DOHH2 (cell line): ENCODE measurements around the gene HAGHL.

Experiments used
- H3F3A ChIP-seq: fragments of 200-600 bp; sonication (generic), shearing (Covaris generic); 2 replicates; pipeline ENCODE4 v1.6.0; 2016; ENCODE audit warnings: antibody characterized with exemption, mild to moderate bottlenecking; ENCODE audit not compliant: control insufficient read depth, insufficient read depth
- H3K27ac ChIP-seq: fragments of 200-600 bp; sonication (generic); 2 replicates; pipeline ENCODE4 v1.5.1; 2014; ENCODE audit warnings: low read depth, mild to moderate bottlenecking, low read length, moderate library complexity
- H3K27me3 ChIP-seq: fragments of 200-600 bp; sonication (generic); 2 replicates; pipeline ENCODE4 v1.6.1; 2014; ENCODE audit warnings: mild to moderate bottlenecking, low read length, mixed read lengths; ENCODE audit not compliant: control insufficient read depth
- H3K36me3 ChIP-seq: fragments of 200-600 bp; sonication (generic); 2 replicates; pipeline ENCODE4 v1.6.1; 2014; ENCODE audit warnings: mild to moderate bottlenecking, low read length, moderate library complexity, mixed read lengths; ENCODE audit not compliant: control insufficient read depth
- H3K4me1 ChIP-seq: fragments of 200-600 bp; sonication (generic); 2 replicates; pipeline ENCODE4 v1.6.1; 2014; ENCODE audit warnings: mild to moderate bottlenecking, low read length, mixed read lengths; ENCODE audit not compliant: control insufficient read depth
- H3K4me2 ChIP-seq: fragments of 200-600 bp; sonication (generic); 2 replicates; pipeline ENCODE4 v1.6.0; 2014; ENCODE audit warnings: mild to moderate bottlenecking, low read length, moderate library complexity
- H3K4me3 ChIP-seq: fragments of 200-600 bp; sonication (generic); 2 replicates; pipeline ENCODE4 v1.5.1; 2014; ENCODE audit warnings: mild to moderate bottlenecking, low read length, mixed read lengths
- H3K79me2 ChIP-seq: fragments of 200-600 bp; sonication (generic); 2 replicates; pipeline ENCODE4 v1.6.1; 2014; ENCODE audit warnings: mild to moderate bottlenecking, low read length, mixed read lengths; ENCODE audit not compliant: control insufficient read depth
- H3K9me2 ChIP-seq: fragments of 200-600 bp; sonication (generic); replicated peaks from 2 replicates; pipeline ENCODE4 v1.6.1; 2014; ENCODE audit warnings: mild to moderate bottlenecking, low read length, mixed read lengths; ENCODE audit not compliant: control insufficient read depth
- H3K9me3 ChIP-seq: fragments of 200-600 bp; sonication (generic); 2 replicates; pipeline ENCODE4 v1.6.1; 2014; ENCODE audit warnings: antibody characterized with exemption, low read length, mixed read lengths; ENCODE audit not compliant: control insufficient read depth, insufficient read depth
- H4K20me1 ChIP-seq: fragments of 200-600 bp; sonication (generic); 2 replicates; pipeline ENCODE4 v1.6.0; 2014; ENCODE audit warnings: low read depth, mild to moderate bottlenecking, antibody characterized with exemption, low read length, moderate library complexity; ENCODE audit not compliant: control insufficient read depth, insufficient read depth
- CTCF ChIP-seq: fragments of 200-600 bp; sonication (generic); IDR thresholded peaks from one replicate; pipeline ENCODE4 v1.5.1; 2014; ENCODE audit warnings: antibody characterized with exemption, mild to moderate bottlenecking, low read depth, low read length; ENCODE audit not compliant: poor library complexity, severe bottlenecking
- EZH2phosphoT487 ChIP-seq: fragments of 200-600 bp; sonication (generic); IDR thresholded peaks from 2 replicates; pipeline ENCODE4 v1.6.1; 2017; ENCODE audit warnings: borderline replicate concordance, mild to moderate bottlenecking, antibody characterized with exemption, low read length, moderate library complexity, mixed read lengths

HAGHL gene

GRCh38 chr16:770411-770810, 43.5 kb downstream of the HAGHL start:
- H3K27me3 ChIP-seq, result no peaks in the 10 kb centered on the region
- no peaks in the 10 kb centered on the region for H3K4me1 ChIP-seq
- no peaks in the 10 kb centered on the region for H3K36me3 ChIP-seq
- no peak overlapping the region for H3K27ac ChIP-seq
- no peaks in the 10 kb centered on the region for H3K9me2 ChIP-seq
- H3K79me2 ChIP-seq, result no peaks in the 10 kb centered on the region
- no peak overlapping the region for H3K4me3 ChIP-seq
- no peaks in the 10 kb centered on the region for H3F3A ChIP-seq
- no peaks in the 10 kb centered on the region for H3K9me3 ChIP-seq
- H3K4me2 ChIP-seq, result no peak overlapping the region
- no peak for TF ChIP-seq EZH2phosphoT487
- TF ChIP-seq CTCF, result no peak
- H4K20me1 ChIP-seq, result no peaks in the 10 kb centered on the region

- no peaks in the 10 kb centered on the region for H3K9me2 ChIP-seq
- no peaks in the 10 kb centered on the region for H3K36me3 ChIP-seq
- no peaks in the 10 kb centered on the region for H4K20me1 ChIP-seq
- no peak overlapping the region for H3K4me3 ChIP-seq
- no peaks in the 10 kb centered on the region for H3K9me3 ChIP-seq
- H3K4me2 ChIP-seq, result no peak overlapping the region
- no peaks in the 10 kb centered on the region for H3K4me1 ChIP-seq
- no peaks in the 10 kb centered on the region for H3K79me2 ChIP-seq
- TF ChIP-seq CTCF (no peak), EZH2phosphoT487 (no peak)
- no peak overlapping the region for H3K27ac ChIP-seq
- peaks cover 5% of the 10 kb centered on the region for H3K27me3 ChIP-seq
- H3F3A ChIP-seq, result no peaks in the 10 kb centered on the region
These were observed 46.1 kb downstream of the HAGHL start for GRCh38 chr16:772959-773358.

GRCh38 chr16:774086-775001, 47.4 kb downstream of the HAGHL start:
- H3K79me2 ChIP-seq, result no peaks in the 10 kb centered on the region
- TF ChIP-seq CTCF (no peak), EZH2phosphoT487 (no peak)
- H3K27ac ChIP-seq, result no peak overlapping the region
- no peaks in the 10 kb centered on the region for H3K9me2 ChIP-seq
- H3K27me3 ChIP-seq, result peaks cover 11% of the 10 kb centered on the region
- 0 out of 2 replicates have a peak, but pooled peaks cover 3% of the 10 kb centered on the region for H4K20me1 ChIP-seq
- no peak overlapping the region for H3K4me2 ChIP-seq
- no peak overlapping the region for H3K4me3 ChIP-seq
- no peaks in the 10 kb centered on the region for H3K4me1 ChIP-seq
- H3K36me3 ChIP-seq, result no peaks in the 10 kb centered on the region
- H3K9me3 ChIP-seq, result no peaks in the 10 kb centered on the region
- H3F3A ChIP-seq, result no peaks in the 10 kb centered on the region
